ENCODE data around the gene IDH3G.
"Not testable (repeated sequence)": the region's sequence is repeated elsewhere in the genome, so short reads cannot be mapped to it uniquely, and the experiment has no call there.

IDH3G gene

DNA sequence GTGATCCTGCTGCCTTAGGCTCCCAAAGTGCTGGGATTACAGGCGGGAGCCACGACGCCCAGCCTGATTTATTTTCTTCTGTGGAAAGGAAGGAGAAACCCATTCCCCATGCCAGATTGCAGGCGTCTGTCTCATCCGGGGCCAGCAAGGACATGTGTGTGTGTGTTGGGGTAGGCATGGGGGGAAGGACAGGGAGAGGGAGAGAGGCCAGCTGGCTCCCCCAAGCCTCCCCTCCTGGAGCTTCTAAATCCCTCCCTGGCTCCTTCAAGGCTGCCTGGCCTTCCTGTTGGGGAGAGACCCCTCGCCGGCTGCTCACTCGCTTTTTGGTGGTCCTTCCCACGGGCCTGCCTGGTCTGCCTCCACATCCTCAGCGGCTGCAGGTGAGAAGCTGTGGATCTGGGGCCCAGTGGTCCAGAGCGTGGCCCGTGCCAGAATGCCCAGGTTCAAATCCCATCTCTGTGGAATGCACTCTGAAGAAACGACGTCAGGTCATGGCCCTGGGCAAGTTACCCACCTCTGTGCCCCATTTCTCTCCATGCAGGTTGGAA is 31.5 kb downstream of the IDH3G start:
- H3K4me3 ChIP-seq (ENCODE audit: low read depth, low read length) = no peak overlapping the region
- no peak for TF ChIP-seq CTCF (IDR thresholded peaks at IDR 0.05; ENCODE audit: low read depth, low read length)

- H3K4me3 ChIP-seq (ENCODE audit: low read depth, low read length) = no peak overlapping the region
- no peak for TF ChIP-seq CTCF (IDR thresholded peaks at IDR 0.05; ENCODE audit: low read depth, low read length)
Measured at GRCh38 chrX:153761863-153762262, 32.3 kb downstream of the IDH3G start.

DNA sequence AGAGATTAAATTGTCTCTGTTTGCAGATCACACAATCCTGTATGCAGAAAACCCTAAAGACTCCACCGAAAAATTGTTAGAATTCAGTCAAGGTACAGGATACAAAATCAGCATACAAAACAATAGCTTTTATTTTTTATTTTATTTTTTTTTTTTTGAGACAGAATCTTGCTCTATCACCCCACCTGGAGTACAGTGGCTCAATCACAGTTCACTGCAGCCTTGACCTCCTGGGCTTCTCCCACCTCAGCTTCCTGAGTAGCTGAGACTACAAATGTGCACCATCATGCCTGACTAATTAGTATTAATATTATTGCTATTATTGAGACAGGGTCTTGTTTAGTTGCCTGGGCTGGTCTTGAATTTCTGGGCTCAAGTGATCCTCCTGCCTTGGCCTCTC is 39.0 kb downstream of the IDH3G start:
- TF ChIP-seq CTCF (IDR thresholded peaks at IDR 0.05; ENCODE audit: low read depth, low read length) = no peak
- H3K4me3 ChIP-seq (ENCODE audit: low read depth, low read length) = no peak overlapping the region

GRCh38 chrX:153750127-153750774 is 43.9 kb downstream of the IDH3G start:
- H3K4me3 ChIP-seq (ENCODE audit: low read depth, low read length) = no peak overlapping the region
- TF ChIP-seq CTCF (IDR thresholded peaks at IDR 0.05; ENCODE audit: low read depth, low read length) = no peak

DNA sequence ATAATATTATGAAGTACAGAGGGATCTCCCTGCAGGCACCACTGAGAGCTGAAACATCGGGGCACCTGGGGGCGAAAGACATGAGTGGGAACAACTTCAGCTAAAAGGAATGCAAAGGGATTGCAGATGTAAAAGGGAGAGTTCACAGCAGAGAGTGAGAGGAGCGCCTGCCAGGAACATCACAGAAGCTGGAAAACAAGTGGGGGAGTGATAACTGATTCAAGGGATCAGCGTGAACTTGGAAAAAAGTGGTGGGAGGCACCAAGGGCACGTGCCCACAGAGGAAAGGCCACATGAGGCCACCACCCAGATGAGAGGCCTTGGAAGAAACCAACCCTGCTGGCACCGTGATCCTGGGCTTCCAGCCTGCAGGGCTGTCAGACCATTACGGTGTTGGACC is 45.2 kb downstream of the IDH3G start:
- not testable (repeated sequence) for H3K4me3 ChIP-seq (ENCODE audit: low read depth, low read length)

DNA sequence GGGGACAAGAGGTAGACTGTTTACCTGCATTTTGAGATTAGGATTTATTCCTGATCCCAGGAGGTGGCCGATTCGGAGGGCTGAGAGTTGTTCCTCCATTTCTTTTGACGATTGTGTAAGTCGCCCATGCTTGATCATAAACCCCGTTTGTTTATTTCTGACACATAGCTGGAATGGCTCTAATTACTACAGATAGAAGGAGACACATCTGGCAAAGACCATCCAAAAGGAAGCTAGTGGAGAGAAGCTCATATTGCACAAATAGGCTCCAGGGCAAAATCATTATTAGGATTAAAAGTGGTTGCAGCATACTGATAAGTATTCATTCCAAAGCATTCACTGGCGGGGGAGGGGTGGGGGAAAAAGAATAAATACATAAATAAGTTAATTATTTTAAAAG is 47.2 kb downstream of the IDH3G start:
- not testable (repeated sequence) for H3K4me3 ChIP-seq (ENCODE audit: low read depth, low read length)

GRCh38 chrX:153746359-153746758 is 47.8 kb downstream of the IDH3G start:
- no peak for TF ChIP-seq CTCF (IDR thresholded peaks at IDR 0.05; ENCODE audit: low read depth, low read length)

DNA sequence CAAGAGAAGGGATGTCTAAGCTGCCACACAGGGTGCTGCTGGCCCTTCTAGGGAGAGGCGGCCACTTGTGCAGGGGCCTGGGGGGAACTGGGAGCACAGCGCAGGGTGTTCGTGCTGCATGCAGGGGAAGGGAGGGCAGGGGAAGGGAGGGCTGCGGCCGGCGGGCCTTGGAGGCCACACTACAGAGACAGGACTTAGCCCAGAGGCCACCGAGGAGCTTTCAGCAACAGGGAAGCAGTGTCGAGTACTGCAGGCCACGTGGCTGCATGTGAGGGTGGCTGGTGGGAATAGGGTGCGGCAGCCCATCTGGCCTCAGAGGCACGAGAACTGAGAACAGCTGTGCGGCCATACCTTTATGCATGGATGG is 49.1 kb downstream of the IDH3G start:
- H3K4me3 ChIP-seq (ENCODE audit: low read depth, low read length) = not testable (repeated sequence)

More at GRCh38 chrX:153746359-153746758, 47.8 kb downstream of the IDH3G start:
- no peak overlapping the region for H3K4me3 ChIP-seq (ENCODE audit: low read depth, low read length)

Data from WI38 (cell line).